H1 (cell line): Measurements from ENCODE around the gene FOXP2. TPM values are rescaled to one million over a fixed set of nuclear protein-coding genes. Genes with fewer than 3 reads are reported as not detected.

Experiments used
- polyA plus RNA-seq, 7 experiments: library from polyadenylated mRNA; depleted of rRNA in 3 of 7; stranded (reverse) in 5 of 7; unstranded in 2 of 7; fragments of >200 nt in 5 of 7; fragments of 200-250 nt in 2 of 7; gene quantifications; 1 replicate in 5 of 7; 2 replicates in 1 of 7; 4 replicates in 1 of 7; pipeline versions ENCODE4 v1.2.1 to v1.2.3, GENCODE V29; 2011 to 2013; ENCODE audit warnings: missing spikeins in 2 of 7, mixed read lengths in 2 of 7
- total RNA-seq: library from RNA; stranded (reverse); fragmentation: NEBNext Ultra II Directional; extraction: Animal tissue kit (Norgen Biotek cat#: 25700); gene quantifications from 2 replicates; pipeline ENCODE4 v1.2.1, GENCODE V29; 2021
- TF ChIP-seq, protein P1 (sequence below): fragments of 300-600 bp; sonication (generic); IDR thresholded peaks from 2 replicates; pipeline ENCODE4 v1.7.1; 2012; ENCODE audit warnings: low read length, moderate library complexity, mild to moderate bottlenecking, inconsistent platforms; ENCODE audit not compliant: insufficient replicate concordance
- TF ChIP-seq, protein P2 (sequence below): IDR thresholded peaks from 2 replicates; pipeline ENCODE4 v1.6.1; 2011; ENCODE audit warnings: low read depth, mild to moderate bottlenecking, low read length; ENCODE audit not compliant: insufficient read depth

The FOXP2 gene
- total and polyA plus RNA-seq, 2 of the 8 experiments (the other 6 are each of a cell fraction or from before 2014, with no cell fraction given): 0.09 to 0.43 TPM

GRCh38 chr7:114569220-114569619 is 154.6 kb downstream of the FOXP2 start (continued):
- TF ChIP-seq, protein P1, sequence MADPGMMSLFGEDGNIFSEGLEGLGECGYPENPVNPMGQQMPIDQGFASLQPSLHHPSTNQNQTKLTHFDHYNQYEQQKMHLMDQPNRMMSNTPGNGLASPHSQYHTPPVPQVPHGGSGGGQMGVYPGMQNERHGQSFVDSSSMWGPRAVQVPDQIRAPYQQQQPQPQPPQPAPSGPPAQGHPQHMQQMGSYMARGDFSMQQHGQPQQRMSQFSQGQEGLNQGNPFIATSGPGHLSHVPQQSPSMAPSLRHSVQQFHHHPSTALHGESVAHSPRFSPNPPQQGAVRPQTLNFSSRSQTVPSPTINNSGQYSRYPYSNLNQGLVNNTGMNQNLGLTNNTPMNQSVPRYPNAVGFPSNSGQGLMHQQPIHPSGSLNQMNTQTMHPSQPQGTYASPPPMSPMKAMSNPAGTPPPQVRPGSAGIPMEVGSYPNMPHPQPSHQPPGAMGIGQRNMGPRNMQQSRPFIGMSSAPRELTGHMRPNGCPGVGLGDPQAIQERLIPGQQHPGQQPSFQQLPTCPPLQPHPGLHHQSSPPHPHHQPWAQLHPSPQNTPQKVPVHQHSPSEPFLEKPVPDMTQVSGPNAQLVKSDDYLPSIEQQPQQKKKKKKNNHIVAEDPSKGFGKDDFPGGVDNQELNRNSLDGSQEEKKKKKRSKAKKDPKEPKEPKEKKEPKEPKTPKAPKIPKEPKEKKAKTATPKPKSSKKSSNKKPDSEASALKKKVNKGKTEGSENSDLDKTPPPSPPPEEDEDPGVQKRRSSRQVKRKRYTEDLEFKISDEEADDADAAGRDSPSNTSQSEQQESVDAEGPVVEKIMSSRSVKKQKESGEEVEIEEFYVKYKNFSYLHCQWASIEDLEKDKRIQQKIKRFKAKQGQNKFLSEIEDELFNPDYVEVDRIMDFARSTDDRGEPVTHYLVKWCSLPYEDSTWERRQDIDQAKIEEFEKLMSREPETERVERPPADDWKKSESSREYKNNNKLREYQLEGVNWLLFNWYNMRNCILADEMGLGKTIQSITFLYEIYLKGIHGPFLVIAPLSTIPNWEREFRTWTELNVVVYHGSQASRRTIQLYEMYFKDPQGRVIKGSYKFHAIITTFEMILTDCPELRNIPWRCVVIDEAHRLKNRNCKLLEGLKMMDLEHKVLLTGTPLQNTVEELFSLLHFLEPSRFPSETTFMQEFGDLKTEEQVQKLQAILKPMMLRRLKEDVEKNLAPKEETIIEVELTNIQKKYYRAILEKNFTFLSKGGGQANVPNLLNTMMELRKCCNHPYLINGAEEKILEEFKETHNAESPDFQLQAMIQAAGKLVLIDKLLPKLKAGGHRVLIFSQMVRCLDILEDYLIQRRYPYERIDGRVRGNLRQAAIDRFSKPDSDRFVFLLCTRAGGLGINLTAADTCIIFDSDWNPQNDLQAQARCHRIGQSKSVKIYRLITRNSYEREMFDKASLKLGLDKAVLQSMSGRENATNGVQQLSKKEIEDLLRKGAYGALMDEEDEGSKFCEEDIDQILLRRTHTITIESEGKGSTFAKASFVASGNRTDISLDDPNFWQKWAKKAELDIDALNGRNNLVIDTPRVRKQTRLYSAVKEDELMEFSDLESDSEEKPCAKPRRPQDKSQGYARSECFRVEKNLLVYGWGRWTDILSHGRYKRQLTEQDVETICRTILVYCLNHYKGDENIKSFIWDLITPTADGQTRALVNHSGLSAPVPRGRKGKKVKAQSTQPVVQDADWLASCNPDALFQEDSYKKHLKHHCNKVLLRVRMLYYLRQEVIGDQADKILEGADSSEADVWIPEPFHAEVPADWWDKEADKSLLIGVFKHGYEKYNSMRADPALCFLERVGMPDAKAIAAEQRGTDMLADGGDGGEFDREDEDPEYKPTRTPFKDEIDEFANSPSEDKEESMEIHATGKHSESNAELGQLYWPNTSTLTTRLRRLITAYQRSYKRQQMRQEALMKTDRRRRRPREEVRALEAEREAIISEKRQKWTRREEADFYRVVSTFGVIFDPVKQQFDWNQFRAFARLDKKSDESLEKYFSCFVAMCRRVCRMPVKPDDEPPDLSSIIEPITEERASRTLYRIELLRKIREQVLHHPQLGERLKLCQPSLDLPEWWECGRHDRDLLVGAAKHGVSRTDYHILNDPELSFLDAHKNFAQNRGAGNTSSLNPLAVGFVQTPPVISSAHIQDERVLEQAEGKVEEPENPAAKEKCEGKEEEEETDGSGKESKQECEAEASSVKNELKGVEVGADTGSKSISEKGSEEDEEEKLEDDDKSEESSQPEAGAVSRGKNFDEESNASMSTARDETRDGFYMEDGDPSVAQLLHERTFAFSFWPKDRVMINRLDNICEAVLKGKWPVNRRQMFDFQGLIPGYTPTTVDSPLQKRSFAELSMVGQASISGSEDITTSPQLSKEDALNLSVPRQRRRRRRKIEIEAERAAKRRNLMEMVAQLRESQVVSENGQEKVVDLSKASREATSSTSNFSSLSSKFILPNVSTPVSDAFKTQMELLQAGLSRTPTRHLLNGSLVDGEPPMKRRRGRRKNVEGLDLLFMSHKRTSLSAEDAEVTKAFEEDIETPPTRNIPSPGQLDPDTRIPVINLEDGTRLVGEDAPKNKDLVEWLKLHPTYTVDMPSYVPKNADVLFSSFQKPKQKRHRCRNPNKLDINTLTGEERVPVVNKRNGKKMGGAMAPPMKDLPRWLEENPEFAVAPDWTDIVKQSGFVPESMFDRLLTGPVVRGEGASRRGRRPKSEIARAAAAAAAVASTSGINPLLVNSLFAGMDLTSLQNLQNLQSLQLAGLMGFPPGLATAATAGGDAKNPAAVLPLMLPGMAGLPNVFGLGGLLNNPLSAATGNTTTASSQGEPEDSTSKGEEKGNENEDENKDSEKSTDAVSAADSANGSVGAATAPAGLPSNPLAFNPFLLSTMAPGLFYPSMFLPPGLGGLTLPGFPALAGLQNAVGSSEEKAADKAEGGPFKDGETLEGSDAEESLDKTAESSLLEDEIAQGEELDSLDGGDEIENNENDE: no peak
- TF ChIP-seq, protein P2, sequence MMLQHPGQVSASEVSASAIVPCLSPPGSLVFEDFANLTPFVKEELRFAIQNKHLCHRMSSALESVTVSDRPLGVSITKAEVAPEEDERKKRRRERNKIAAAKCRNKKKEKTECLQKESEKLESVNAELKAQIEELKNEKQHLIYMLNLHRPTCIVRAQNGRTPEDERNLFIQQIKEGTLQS: no peak
